HepG2 (cell line): ENCODE measurements around the gene CPNE4. TPM values are rescaled to one million over a fixed set of nuclear protein-coding genes. Genes with fewer than 3 reads are reported as not detected.

Experiments
- ATAC-seq: fragments of 200-7000 bp; cut with Tn5 transposase; 3 replicates; pipeline ENCODE4 v1.9.1; 2020; ENCODE audit warnings: mild to moderate bottlenecking, moderate library complexity
- BruUV-seq: library from RNA; stranded (reverse); fragments of 400-500 nt; replicated peaks from 2 replicates; lab custom pipeline; 2021; lab: Mats Ljungman, UMichigan
- CTCF ChIA-PET: fragments of 300-600 bp; formaldehyde crosslinking; extraction: SDS; loops from one replicate; lab custom pipeline; 2021; ENCODE audit warnings: low total read pairs, inconsistent platforms, low intra/inter-chr PET ratio; lab: Yijun Ruan, JAX
- POLR2A ChIA-PET: fragments of 350-600 bp; sonication (Branson Sonifier 250); formaldehyde crosslinking; loops from one replicate; lab custom pipeline; 2020; ENCODE audit warnings: antibody characterized with exemption, inconsistent platforms; lab: Yijun Ruan, JAX
- DNase-seq: peaks from one replicate; pipeline ENCODE4 v3.0.0-alpha.2; 2015; ENCODE audit warnings: low spot score
- FAIRE-seq: peaks from 3 replicates; lab custom pipeline; 2011; peaks lifted over from hg19 to GRCh38; lab: Jason Lieb, UNC
- H2AFZ ChIP-seq: one replicate; pipeline ENCODE4 v1.6.1; 2011; ENCODE audit warnings: low read length, inconsistent platforms
- H3K27ac ChIP-seq: fragments of 300-600 bp; 3 replicates; pipeline ENCODE4 v1.8.0; 2011; ENCODE audit warnings: mixed run types, mild to moderate bottlenecking, mixed read lengths, low read length, inconsistent platforms; ENCODE audit not compliant: insufficient read depth; ENCODE audit errors: extremely low read length
- H3K27me3 ChIP-seq, 2 experiments: fragments of 200-600 bp in 1 of 2; 2 replicates in 1 of 2; 3 replicates in 1 of 2; pipeline versions ENCODE4 v1.6.0 to v1.8.0; 2011; ENCODE audit warnings: low read length in 2 of 2, mild to moderate bottlenecking in 2 of 2, moderate library complexity in 2 of 2, inconsistent platforms in 1 of 2; ENCODE audit not compliant: insufficient read depth in 2 of 2, control insufficient read depth in 1 of 2
- H3K36me3 ChIP-seq, 2 experiments: fragments of 200-600 bp in 1 of 2; replicated peaks in 1 of 2; 2 replicates in 1 of 2; 3 replicates in 1 of 2; pipeline versions ENCODE4 v1.5.1 to v1.8.0; 2011; ENCODE audit warnings: low read length in 2 of 2, inconsistent platforms in 1 of 2; ENCODE audit not compliant: insufficient read depth in 2 of 2, control insufficient read depth in 1 of 2
- H3K4me1 ChIP-seq: 2 replicates; pipeline ENCODE4 v1.5.1; 2012; ENCODE audit warnings: low read length, inconsistent platforms; ENCODE audit not compliant: insufficient read depth
- H3K4me2 ChIP-seq: 2 replicates; pipeline ENCODE4 v1.6.0; 2011; ENCODE audit warnings: low read depth, low read length, inconsistent platforms
- H3K4me3 ChIP-seq, 3 experiments: fragments of 200-600 bp in 1 of 3; sonication (generic), shearing (Covaris generic) in 1 of 3; replicated peaks in 1 of 3; 2 replicates each; pipeline ENCODE4 v1.5.1; 2011 to 2016; ENCODE audit warnings: low read length in 3 of 3, inconsistent platforms in 2 of 3, low read depth in 2 of 3, mild to moderate bottlenecking in 2 of 3, control low read depth in 1 of 3, mixed read lengths in 1 of 3; ENCODE audit not compliant: insufficient read depth in 1 of 3
- H3K79me2 ChIP-seq: one replicate; pipeline ENCODE4 v1.6.1; 2011; ENCODE audit warnings: low read length, inconsistent platforms; ENCODE audit not compliant: insufficient read depth
- H3K9ac ChIP-seq: 2 replicates; pipeline ENCODE4 v1.6.0; 2011; ENCODE audit warnings: mild to moderate bottlenecking, low read depth, low read length, inconsistent platforms; ENCODE audit not compliant: insufficient read depth
- H3K9me3 ChIP-seq: 2 replicates; pipeline ENCODE4 v1.5.1; 2012; ENCODE audit warnings: mild to moderate bottlenecking, low read length
- H4K20me1 ChIP-seq: 2 replicates; pipeline ENCODE4 v1.6.0; 2011; ENCODE audit warnings: inconsistent platforms, mild to moderate bottlenecking, low read length, moderate library complexity; ENCODE audit not compliant: insufficient read depth
- ATF5 ChIP-seq: sonication (generic); formaldehyde crosslinking; IDR thresholded peaks from 2 replicates; pipeline ENCODE4 v1.4.0; 2020; ENCODE audit warnings: mild to moderate bottlenecking, low read depth, missing genetic modification reagents
- CTCF ChIP-seq: sonication (generic); formaldehyde crosslinking; IDR thresholded peaks from 2 replicates; pipeline ENCODE4 v1.5.0; 2020; ENCODE audit warnings: mild to moderate bottlenecking, missing genetic modification reagents, moderate library complexity
- HNRNPH1 ChIP-seq: fragments of 200-400 bp; formaldehyde crosslinking; optimal IDR thresholded peaks from 2 replicates; pipeline ENCODE3; 2017; ENCODE audit warnings: mild to moderate bottlenecking, low read depth, low read length
- IRF2 ChIP-seq: IDR thresholded peaks from 2 replicates; pipeline ENCODE4 v1.6.1; 2018; ENCODE audit warnings: missing genetic modification reagents, missing compliant biosample characterization
- KDM5A ChIP-seq: fragments of 200-600 bp; sonication (generic); IDR thresholded peaks from 2 replicates; pipeline ENCODE4 v1.7.0; 2018; ENCODE audit warnings: antibody characterized with exemption, mild to moderate bottlenecking, low read length, borderline replicate concordance
- SPEN ChIP-seq: sonication (generic); formaldehyde crosslinking; IDR thresholded peaks from 2 replicates; pipeline ENCODE4 v1.5.1; 2020; ENCODE audit warnings: low read depth, mild to moderate bottlenecking, missing genetic modification reagents
- STAG1 ChIP-seq: sonication (generic); formaldehyde crosslinking; IDR thresholded peaks from 2 replicates; pipeline ENCODE4 v1.4.0; 2020; ENCODE audit warnings: missing genetic modification reagents
- ZNF501 ChIP-seq: sonication (generic); formaldehyde crosslinking; IDR thresholded peaks from 2 replicates; pipeline ENCODE4 v1.5.1; 2020; ENCODE audit warnings: mild to moderate bottlenecking, moderate library complexity, missing genetic modification reagents
- ZNF629 ChIP-seq: sonication (generic); formaldehyde crosslinking; conservative IDR thresholded peaks from 2 replicates; pipeline ENCODE4 v1.5.0; 2020; ENCODE audit warnings: missing genetic modification reagents
- WGBS: methylation state at CpG from one replicate; pipeline ENCODE4 v1.1.6; 2017; ENCODE audit warnings: low lambda C conversion rate; 5-methylcytosine and 5-hydroxymethylcytosine counted together
- in situ Hi-C: cut with HindIII; loops from 2 replicates; pipeline ENCODE4 v1.10.0; 2017; ENCODE audit warnings: low pct_unique_long_range_greater_than_20kb; ENCODE audit not compliant: extremely low pct_ligation_motif_present
- intact Hi-C: fragments of 100-400 bp; cut with micrococcal nuclease; formaldehyde crosslinking; loops from one replicate; pipeline ENCODE4 v1.10.0; 2022; ENCODE audit not compliant: unreplicated experiment
- polyA plus RNA-seq, 8 experiments: library from polyadenylated mRNA; depleted of rRNA in 3 of 8; stranded (reverse) in 7 of 8; unstranded in 1 of 8; fragments of >200 nt; fragmentation: Illumina TruSeq in 4 of 8; extraction: Trizol in 4 of 8; gene quantifications; 2 replicates each; pipeline versions ENCODE4 v1.2.1 to v1.2.3, GENCODE V29; 2011 to 2016; ENCODE audit warnings: low read depth in 4 of 8, missing spikeins in 1 of 8, mixed read lengths in 1 of 8; ENCODE audit not compliant: insufficient read depth in 1 of 8
- total RNA-seq, 5 experiments: library from RNA; depleted of rRNA; stranded (reverse); fragments of >200 nt; fragmentation: Illumina TruSeq; extraction: Trizol; gene quantifications; 2 replicates each; pipeline ENCODE4 v1.2.3, GENCODE V29; 2016; ENCODE audit warnings: low read depth in 1 of 5

CPNE4 gene
- total and polyA plus RNA-seq, 2 of the 13 experiments (the other 11 are each of a cell fraction or from before 2014, with no cell fraction given), result not detected

- no peak overlapping the region for H3K4me3 ChIP-seq
- 24% methylated on average over 1 of the region's 1 CpG for WGBS
- H3K36me3 ChIP-seq, result no peaks in the 10 kb centered on the region
- H3K27ac ChIP-seq, result no peak overlapping the region
- intact Hi-C loops, result no loop called here
- no peak overlapping the region for H3K9ac ChIP-seq
- ChIA-PET CTCF (no interaction called here), POLR2A (no interaction called here)
- no peaks in the 10 kb centered on the region for H4K20me1 ChIP-seq
- TF ChIP-seq SPEN (CRISPR knock-in tag) (no peak), CTCF (CRISPR knock-in tag) (peak; percentile 35), STAG1 (CRISPR knock-in tag) (peak; percentile 27; the same call in 1 of the 2 replicates), ZNF501 (CRISPR knock-in tag) (no peak), ATF5 (no peak), ZNF629 (peak; percentile 86)
- no peak for FAIRE-seq
- DNase-seq, result no peak
- BruUV-seq, result no TSS peak
- in situ Hi-C loops, result no loop called here
- no peaks in the 10 kb centered on the region for H3K9me3 ChIP-seq
- no peak overlapping the region for H2AFZ ChIP-seq
- H3K79me2 ChIP-seq, result no peaks in the 10 kb centered on the region
- no peaks in the 10 kb centered on the region for H3K27me3 ChIP-seq
- H3K4me1 ChIP-seq, result no peaks in the 10 kb centered on the region
- no peak for ATAC-seq
- no peak overlapping the region for H3K4me2 ChIP-seq
Observed at GRCh38 chr3:131549340-131549739, 485.5 kb downstream of the CPNE4 start.

GRCh38 chr3:131547585-131547984, 487.2 kb downstream of the CPNE4 start:
- Histone ChIP-seq H3K4me2 (no peak overlapping the region), H3K79me2 (no peaks in the 10 kb centered on the region), H3K36me3 (no peaks in the 10 kb centered on the region), H3K27me3 (no peaks in the 10 kb centered on the region), H3K9ac (no peak overlapping the region), H3K4me3 (no peak overlapping the region), H3K27ac (no peak overlapping the region), H4K20me1 (no peaks in the 10 kb centered on the region), H3K4me1 (no peaks in the 10 kb centered on the region), H2AFZ (no peak overlapping the region), H3K9me3 (no peaks in the 10 kb centered on the region)
- no TSS peak for BruUV-seq
- DNase-seq, result no peak
- in situ Hi-C loops (no loop called here), intact Hi-C loops (no loop called here)
- no peak for FAIRE-seq
- TF ChIP-seq IRF2 (CRISPR knock-in tag) (no peak), KDM5A (no peak), HNRNPH1 (no peak)
- POLR2A ChIA-PET, result no interaction called here
- WGBS, result 50% methylated on average over 1 of the region's 1 CpG
- CTCF ChIA-PET, result no interaction called here
- no peak for ATAC-seq
